ENCODE measurements around the gene C1QTNF2.

C1QTNF2 gene

GRCh38 chr5:160399402-160400353 is 29.3 kb upstream of the C1QTNF2 start, which contains the start of gene FAM200C:
TSS of gene FAM200C (minus strand) at chr5:160400054. CDS start at chr5:160395490, 4,564 bp downstream.
- Histone ChIP-seq H4K91ac (ENCODE audit: low read depth, low read length) (peak within 1 kb of the TSS; percentile 96), H3K9ac (ENCODE audit: low read length) (peak within 1 kb of the TSS; percentile 93), H2BK12ac (ENCODE audit: low read length) (no peak within 1 kb of the TSS), H3K9me3 (ENCODE audit: insufficient read depth, low read depth, low read length) (no peaks in the 10 kb centered on the region), H3K4ac (ENCODE audit: low read depth, low read length) (peak within 1 kb of the TSS; percentile 84), H3K18ac (ENCODE audit: low read length) (peak within 1 kb of the TSS; percentile 100), H2BK5ac (ENCODE audit: low read depth, low read length, poor library complexity) (peak within 1 kb of the TSS; percentile 99), H3K4me2 (ENCODE audit: low read length) (peak within 1 kb of the TSS; percentile 65), H3K4me3 (ENCODE audit: low read depth, low read length) (peak within 1 kb of the TSS; percentile 78), H4K12ac (ENCODE audit: low read depth, low read length) (peak within 1 kb of the TSS; percentile 100), H2AK5ac (ENCODE audit: low read length) (peak within 1 kb of the TSS; percentile 90), H3K36me3 (ENCODE audit: control insufficient read depth in 1 of 2, insufficient read depth in 2 of 2, low read length in 2 of 2) (peaks cover 13% of the 10 kb centered on the region in 2 experiments), H2BK120ac (ENCODE audit: insufficient read depth, low read length, poor library complexity) (peak within 1 kb of the TSS; percentile 98), H3K27ac (ENCODE audit: low read depth, low read length) (peak within 1 kb of the TSS; percentile 85), H3K14ac (ENCODE audit: low read length) (peak within 1 kb of the TSS; percentile 100), H3K4me1 (ENCODE audit: control insufficient read depth in 1 of 2, insufficient read depth in 2 of 2, low read length in 2 of 2) (no peaks in the 10 kb centered on the region), H3K27me3 (ENCODE audit: insufficient read depth, low read length) (no peaks in the 10 kb centered on the region), H3K79me2 (ENCODE audit: control insufficient read depth, insufficient read depth, low read length, poor library complexity) (peaks cover 4% of the 10 kb centered on the region), H4K8ac (ENCODE audit: low read depth, low read length) (peak within 1 kb of the TSS; percentile 100), H3K23ac (ENCODE audit: low read length) (no peak within 1 kb of the TSS), H2AFZ (ENCODE audit: insufficient read depth, low read length, poor library complexity) (peak within 1 kb of the TSS; percentile 100), H3K79me1 (ENCODE audit: low read length) (peaks cover 6% of the 10 kb centered on the region)
- no CpG with 5 or more reads among the region's 41 CpGs for WGBS (ENCODE audit: extremely low coverage, insufficient coverage, insufficient read length)
- peak; percentile 91 to 95 for DNase-seq

DNA sequence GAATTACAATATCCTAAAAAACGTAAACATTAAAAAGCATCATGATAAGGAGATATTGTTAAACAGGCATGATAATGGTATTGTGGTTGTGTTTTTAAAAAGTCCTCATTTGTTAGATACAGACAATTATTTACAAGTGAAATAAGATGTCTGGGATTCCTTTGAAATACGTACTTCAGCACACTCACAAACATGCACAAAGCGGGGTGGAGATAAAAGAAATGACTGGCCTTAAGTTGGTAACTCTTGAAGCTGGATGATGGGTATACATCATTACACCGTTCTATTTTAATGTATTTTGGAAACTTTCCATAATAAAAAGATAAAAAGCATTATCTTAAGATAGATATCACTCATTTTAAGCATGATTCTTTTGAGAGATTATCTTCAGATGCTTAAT is 28.4 kb upstream of the C1QTNF2 start:
- Histone ChIP-seq H3K27me3 (ENCODE audit: insufficient read depth, low read length) (no peaks in the 10 kb centered on the region), H3K4me2 (ENCODE audit: low read length) (no peak overlapping the region), H3K14ac (ENCODE audit: low read length) (no peak overlapping the region), H2BK5ac (ENCODE audit: low read depth, low read length, poor library complexity) (no peak overlapping the region), H2AK5ac (ENCODE audit: low read length) (no peak overlapping the region), H3K23ac (ENCODE audit: low read length) (no peak overlapping the region), H2BK12ac (ENCODE audit: low read length) (no peak overlapping the region), H3K9ac (ENCODE audit: low read length) (no peak overlapping the region), H3K27ac (ENCODE audit: low read depth, low read length) (no peak overlapping the region), H3K36me3 (ENCODE audit: control insufficient read depth in 1 of 2, insufficient read depth in 2 of 2, low read length in 2 of 2) (peaks cover 6 to 7% of the 10 kb centered on the region in 2 experiments), H4K91ac (ENCODE audit: low read depth, low read length) (no peak overlapping the region), H3K9me3 (ENCODE audit: insufficient read depth, low read depth, low read length) (no peaks in the 10 kb centered on the region), H4K8ac (ENCODE audit: low read depth, low read length) (no peak overlapping the region), H4K12ac (ENCODE audit: low read depth, low read length) (no peak overlapping the region), H2BK120ac (ENCODE audit: insufficient read depth, low read length, poor library complexity) (no peak overlapping the region), H3K79me2 (ENCODE audit: control insufficient read depth, insufficient read depth, low read length, poor library complexity) (peaks cover 4% of the 10 kb centered on the region), H3K18ac (ENCODE audit: low read length) (no peak overlapping the region), H3K4me1 (ENCODE audit: control insufficient read depth in 1 of 2, insufficient read depth in 2 of 2, low read length in 2 of 2) (no peaks in the 10 kb centered on the region), H2AFZ (ENCODE audit: insufficient read depth, low read length, poor library complexity) (no peak overlapping the region), H3K4me3 (ENCODE audit: low read depth, low read length) (no peak overlapping the region), H3K79me1 (ENCODE audit: low read length) (peaks cover 6% of the 10 kb centered on the region), H3K4ac (ENCODE audit: low read depth, low read length) (no peak overlapping the region)
- no peak for DNase-seq
- no CpG with 5 or more reads among the region's 4 CpGs for WGBS (ENCODE audit: extremely low coverage, insufficient coverage, insufficient read length)

DNA sequence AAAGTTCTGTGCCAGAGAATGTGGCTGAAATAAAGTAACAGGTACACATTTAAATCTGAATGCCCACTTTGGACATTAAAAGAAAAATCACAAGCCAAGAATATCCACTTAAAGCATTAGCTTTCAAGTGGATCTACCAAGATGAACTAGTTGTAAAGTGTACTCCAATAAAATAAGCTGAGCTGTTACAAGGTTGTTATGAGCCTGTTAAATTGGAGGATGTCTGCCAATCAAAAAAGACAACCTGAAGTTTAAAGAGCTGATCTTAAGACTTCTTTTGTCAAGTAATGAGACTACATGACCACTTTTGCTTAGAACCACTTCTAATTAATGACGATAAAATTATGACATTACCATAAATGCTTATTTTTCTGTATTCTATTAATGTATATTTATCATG is 27.1 kb upstream of the C1QTNF2 start:
- no peaks in the 10 kb centered on the region for H3K27me3 ChIP-seq (ENCODE audit: insufficient read depth, low read length)
- no peak overlapping the region for H3K4me2 ChIP-seq (ENCODE audit: low read length)
- no peak overlapping the region for H3K4me3 ChIP-seq (ENCODE audit: low read depth, low read length)
- H3K36me3 ChIP-seq (ENCODE audit: control insufficient read depth in 1 of 2, insufficient read depth in 2 of 2, low read length in 2 of 2): peaks cover 2 to 4% of the 10 kb centered on the region in 2 experiments
- no peak overlapping the region for H3K27ac ChIP-seq (ENCODE audit: low read depth, low read length)
- no peak for DNase-seq
- no peak overlapping the region for H3K23ac ChIP-seq (ENCODE audit: low read length)
- no CpG with 5 or more reads among the region's 1 CpG for WGBS (ENCODE audit: extremely low coverage, insufficient coverage, insufficient read length)
- H2AK5ac ChIP-seq (ENCODE audit: low read length): no peak overlapping the region
- H2AFZ ChIP-seq (ENCODE audit: insufficient read depth, low read length, poor library complexity): no peak overlapping the region
- H2BK120ac ChIP-seq (ENCODE audit: insufficient read depth, low read length, poor library complexity): no peak overlapping the region
- H3K14ac ChIP-seq (ENCODE audit: low read length): no peak overlapping the region
- H4K91ac ChIP-seq (ENCODE audit: low read depth, low read length): no peak overlapping the region
- no peaks in the 10 kb centered on the region for H3K9me3 ChIP-seq (ENCODE audit: insufficient read depth, low read depth, low read length)
- no peak overlapping the region for H3K18ac ChIP-seq (ENCODE audit: low read length)
- H3K4me1 ChIP-seq (ENCODE audit: control insufficient read depth in 1 of 2, insufficient read depth in 2 of 2, low read length in 2 of 2): no peaks in the 10 kb centered on the region
- H3K9ac ChIP-seq (ENCODE audit: low read length): no peak overlapping the region
- H3K79me1 ChIP-seq (ENCODE audit: low read length): peaks cover 6% of the 10 kb centered on the region
- H2BK12ac ChIP-seq (ENCODE audit: low read length): no peak overlapping the region
- H4K8ac ChIP-seq (ENCODE audit: low read depth, low read length): no peak overlapping the region
- H3K4ac ChIP-seq (ENCODE audit: low read depth, low read length): no peak overlapping the region
- no peak overlapping the region for H2BK5ac ChIP-seq (ENCODE audit: low read depth, low read length, poor library complexity)
- no peak overlapping the region for H4K12ac ChIP-seq (ENCODE audit: low read depth, low read length)
- H3K79me2 ChIP-seq (ENCODE audit: control insufficient read depth, insufficient read depth, low read length, poor library complexity): peaks cover 4% of the 10 kb centered on the region

GRCh38 chr5:160395111-160395510 is 24.7 kb upstream of the C1QTNF2 start:
- H3K9ac ChIP-seq (ENCODE audit: low read length): no peak overlapping the region
- peaks cover 2 to 4% of the 10 kb centered on the region in 2 experiments for H3K36me3 ChIP-seq (ENCODE audit: control insufficient read depth in 1 of 2, insufficient read depth in 2 of 2, low read length in 2 of 2)
- H3K27ac ChIP-seq (ENCODE audit: low read depth, low read length): no peak overlapping the region
- no peak overlapping the region for H3K4me3 ChIP-seq (ENCODE audit: low read depth, low read length)
- WGBS (ENCODE audit: extremely low coverage, insufficient coverage, insufficient read length): no CpG with 5 or more reads among the region's 7 CpGs
- no peak overlapping the region for H2BK12ac ChIP-seq (ENCODE audit: low read length)
- no peak overlapping the region for H2AK5ac ChIP-seq (ENCODE audit: low read length)
- H3K18ac ChIP-seq (ENCODE audit: low read length): no peak overlapping the region
- no peak overlapping the region for H4K8ac ChIP-seq (ENCODE audit: low read depth, low read length)
- H3K79me2 ChIP-seq (ENCODE audit: control insufficient read depth, insufficient read depth, low read length, poor library complexity): peaks cover 4% of the 10 kb centered on the region
- H3K14ac ChIP-seq (ENCODE audit: low read length): no peak overlapping the region
- no peaks in the 10 kb centered on the region for H3K9me3 ChIP-seq (ENCODE audit: insufficient read depth, low read depth, low read length)
- H3K79me1 ChIP-seq (ENCODE audit: low read length): peaks cover 4% of the 10 kb centered on the region
- H3K4ac ChIP-seq (ENCODE audit: low read depth, low read length): no peak overlapping the region
- no peak overlapping the region for H2BK120ac ChIP-seq (ENCODE audit: insufficient read depth, low read length, poor library complexity)
- no peaks in the 10 kb centered on the region for H3K27me3 ChIP-seq (ENCODE audit: insufficient read depth, low read length)
- no peak overlapping the region for H3K23ac ChIP-seq (ENCODE audit: low read length)
- no peak overlapping the region for H2AFZ ChIP-seq (ENCODE audit: insufficient read depth, low read length, poor library complexity)
- no peak overlapping the region for H3K4me2 ChIP-seq (ENCODE audit: low read length)
- no peak overlapping the region for H4K91ac ChIP-seq (ENCODE audit: low read depth, low read length)
- no peak overlapping the region for H4K12ac ChIP-seq (ENCODE audit: low read depth, low read length)
- no peak overlapping the region for H2BK5ac ChIP-seq (ENCODE audit: low read depth, low read length, poor library complexity)
- no peaks in the 10 kb centered on the region for H3K4me1 ChIP-seq (ENCODE audit: control insufficient read depth in 1 of 2, insufficient read depth in 2 of 2, low read length in 2 of 2)
- DNase-seq: no peak
